HG03460 (cell line): ENCODE measurements around the gene IL20.

Experiments
- ATAC-seq: cut with Tn5 transposase; IDR thresholded peaks from one replicate; pipeline ENCODE4 v1.9.1; 2021; ENCODE audit not compliant: unreplicated experiment

The IL20 gene

DNA sequence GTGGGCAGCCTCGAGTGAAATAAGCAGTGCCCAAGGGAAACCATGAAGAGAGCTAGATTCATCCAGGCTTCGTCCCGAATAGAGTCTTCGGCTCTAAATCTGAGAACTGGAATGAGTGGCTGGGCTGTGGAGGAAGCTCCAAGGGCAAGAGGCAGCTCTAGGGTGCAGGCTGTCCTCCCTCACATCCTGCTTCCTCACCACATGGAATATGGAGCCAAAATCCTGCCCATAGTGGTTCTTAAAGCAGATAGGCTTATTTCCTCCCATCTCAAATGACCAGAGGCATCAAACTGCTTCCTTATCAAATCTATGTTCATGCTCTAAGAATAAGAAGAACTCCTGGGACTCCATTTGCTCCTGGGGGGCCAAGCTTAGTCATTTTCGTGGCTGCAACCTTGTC lies 34.3 kb downstream of the IL20 start:
- no peak for ATAC-seq

DNA sequence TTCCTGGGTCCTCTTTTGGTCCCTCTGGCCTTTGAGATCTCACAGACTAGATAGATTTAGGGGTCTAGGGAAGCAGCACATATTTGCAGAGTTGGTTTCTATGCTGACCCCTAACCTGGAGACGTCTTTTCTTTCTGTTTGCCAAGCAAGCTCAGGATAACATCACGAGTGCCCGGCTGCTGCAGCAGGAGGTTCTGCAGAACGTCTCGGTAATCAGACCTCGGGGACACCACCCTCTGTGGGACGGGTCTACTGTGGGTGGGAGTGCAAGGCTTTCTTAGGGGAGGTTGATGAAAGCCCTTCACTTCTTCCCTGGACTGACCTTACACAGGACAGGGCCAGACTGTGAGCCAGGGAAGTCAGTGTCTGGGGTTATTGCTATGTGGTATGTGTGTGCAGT lies 34.7 kb downstream of the IL20 start:
- no peak for ATAC-seq

DNA sequence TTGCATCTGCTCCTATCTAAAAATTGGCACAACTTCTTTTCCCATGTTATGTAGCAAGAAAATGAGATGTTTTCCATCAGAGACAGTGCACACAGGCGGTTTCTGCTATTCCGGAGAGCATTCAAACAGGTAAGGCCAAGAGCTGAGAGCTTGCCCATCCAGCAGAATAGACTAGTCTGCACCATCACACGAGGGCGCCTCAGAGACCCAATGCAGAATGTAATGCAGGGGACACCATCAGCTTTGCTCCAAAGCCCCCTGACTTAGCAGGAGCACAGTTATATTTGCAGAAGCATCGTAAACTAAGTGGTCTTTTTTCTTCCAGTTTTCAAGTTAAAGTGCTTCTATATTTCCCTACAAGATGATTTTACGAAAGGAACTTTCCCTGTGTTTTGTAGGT lies 36.5 kb downstream of the IL20 start:
- no peak for ATAC-seq

DNA sequence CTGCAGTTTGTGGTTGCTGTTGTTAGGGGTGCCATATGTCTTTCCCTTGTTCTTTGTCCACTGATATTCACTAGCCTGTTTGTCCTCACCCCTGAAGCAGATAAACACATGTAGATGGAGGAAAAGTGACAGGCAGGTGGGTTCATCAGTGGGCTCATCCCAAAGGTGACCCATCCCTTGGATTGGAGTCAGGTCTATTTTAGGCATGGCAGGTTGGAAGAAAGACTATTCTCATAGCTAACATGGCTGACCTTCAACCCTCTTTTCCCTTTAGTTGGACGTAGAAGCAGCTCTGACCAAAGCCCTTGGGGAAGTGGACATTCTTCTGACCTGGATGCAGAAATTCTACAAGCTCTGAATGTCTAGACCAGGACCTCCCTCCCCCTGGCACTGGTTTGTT lies 37.3 kb downstream of the IL20 start:
- ATAC-seq = no peak

DNA sequence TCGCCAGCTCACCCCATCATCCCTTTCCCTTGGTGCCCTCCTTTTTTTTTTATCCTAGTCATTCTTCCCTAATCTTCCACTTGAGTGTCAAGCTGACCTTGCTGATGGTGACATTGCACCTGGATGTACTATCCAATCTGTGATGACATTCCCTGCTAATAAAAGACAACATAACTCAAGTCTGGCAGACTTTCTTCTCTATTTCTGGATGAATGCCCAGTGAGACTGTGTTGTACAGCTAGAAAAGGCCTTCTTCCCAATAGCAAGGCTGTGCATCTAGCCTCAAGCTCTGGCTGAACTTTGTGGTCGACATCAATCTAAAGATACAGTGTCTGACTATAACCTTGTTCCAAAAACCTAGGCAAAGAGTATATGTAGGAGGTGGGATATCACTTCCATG lies 38.3 kb downstream of the IL20 start:
- no peak for ATAC-seq

DNA sequence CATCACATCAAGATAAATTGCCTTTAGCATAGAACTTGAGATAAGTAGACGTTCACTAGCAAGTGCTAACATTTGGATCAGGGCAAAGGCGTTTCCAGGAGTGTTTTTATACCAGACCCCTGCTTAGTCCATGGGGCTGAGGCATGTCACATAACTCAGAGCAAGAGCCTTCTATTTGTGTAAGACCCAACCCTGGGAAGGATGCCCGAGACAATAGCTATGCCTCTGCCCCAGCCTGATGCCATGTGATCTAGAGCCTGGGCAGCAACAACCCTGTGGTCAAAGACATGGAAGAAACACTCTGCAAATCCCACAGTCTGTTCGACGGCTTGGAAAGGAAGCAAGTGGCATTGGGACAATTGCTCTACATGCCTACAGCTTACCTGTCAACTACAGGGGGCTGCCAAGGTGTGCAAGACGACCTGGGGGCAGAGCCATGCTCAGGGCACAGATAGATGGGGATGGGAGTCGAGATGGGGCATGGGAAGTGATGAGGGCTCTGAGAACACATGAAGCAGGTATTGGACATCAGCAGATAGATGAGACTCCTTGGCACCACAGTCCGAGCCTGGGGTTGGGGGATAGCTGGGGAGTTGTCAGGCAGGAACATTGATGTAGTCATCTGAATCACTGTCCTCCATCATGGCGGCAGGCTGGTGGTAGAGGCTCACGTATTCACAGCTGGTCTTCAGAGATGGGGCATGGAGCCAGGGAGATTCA lies 39.2 kb downstream of the IL20 start:
- ATAC-seq = no peak

DNA sequence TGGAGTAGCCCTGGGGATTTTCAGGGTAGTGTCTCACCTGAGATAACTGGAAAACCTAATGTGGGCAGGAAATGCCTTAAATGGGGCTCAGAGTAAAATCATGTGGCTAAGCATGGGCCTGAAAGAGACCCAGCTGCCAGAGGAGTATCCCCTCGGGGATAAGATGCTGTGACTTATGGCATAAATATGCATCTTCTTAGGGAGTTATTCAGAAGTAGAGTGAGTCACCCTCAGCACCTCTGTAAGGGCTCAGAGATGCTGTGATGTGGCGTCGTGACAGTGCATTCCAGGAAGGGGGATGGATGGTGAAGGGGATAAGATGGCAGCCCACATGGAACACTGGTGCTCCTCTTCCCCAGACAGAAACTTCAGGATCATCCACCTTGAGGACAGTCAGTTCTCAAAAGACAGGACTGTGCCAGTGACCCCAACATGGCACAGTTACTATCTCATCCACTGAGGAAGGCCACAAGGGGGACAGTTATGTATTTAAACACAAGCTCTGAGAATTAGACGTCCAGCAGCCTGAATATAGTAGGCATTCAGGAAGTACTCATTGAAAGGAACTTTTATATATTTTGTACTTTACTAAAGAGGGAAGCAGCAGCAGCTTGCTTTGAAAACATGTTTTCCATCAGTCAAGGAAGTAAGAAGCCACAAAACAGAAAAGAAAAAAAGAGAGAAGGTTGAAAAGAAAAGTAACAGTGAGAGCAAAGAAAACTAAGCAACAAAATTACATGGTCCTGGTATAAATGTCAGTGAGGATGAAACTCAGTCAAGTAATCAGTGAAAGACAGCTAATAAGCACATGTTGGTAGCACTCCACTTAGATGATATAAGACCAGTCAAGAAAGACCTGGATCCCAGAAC lies 40.1 kb downstream of the IL20 start:
- peak; percentile 74 for ATAC-seq

DNA sequence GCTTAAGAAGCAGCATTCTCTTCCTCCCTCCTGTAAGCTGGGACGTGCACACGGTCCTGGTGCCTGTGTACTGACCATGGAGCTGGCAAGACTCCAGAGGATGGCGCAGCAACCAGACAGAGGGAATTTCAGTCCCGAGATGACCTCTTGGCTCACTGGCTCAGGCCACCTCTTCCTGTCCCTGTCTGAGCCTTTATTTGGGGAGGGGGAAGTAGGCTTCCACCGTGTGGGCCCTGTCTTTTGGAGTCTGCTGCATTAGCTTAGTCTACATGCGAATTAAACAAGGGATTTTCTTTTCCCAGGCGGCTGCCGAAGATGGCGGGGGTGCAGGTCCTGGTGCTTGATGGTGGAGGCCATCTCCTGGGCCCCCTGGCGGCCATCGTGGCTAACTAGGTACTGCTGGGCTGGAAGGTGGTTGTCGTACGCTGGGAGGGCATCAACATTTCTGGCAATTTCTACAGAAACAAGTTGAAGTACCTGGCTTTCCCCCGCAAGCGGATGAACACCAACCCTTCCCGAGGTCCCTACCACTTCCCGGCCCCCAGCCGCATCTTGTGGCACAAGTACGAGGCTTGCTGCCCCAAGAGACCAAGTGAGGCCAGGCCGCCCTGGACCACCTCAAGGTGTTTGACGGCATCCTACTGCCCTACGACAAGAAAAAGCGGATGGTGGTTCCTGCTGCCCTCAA lies 42.0 kb downstream of the IL20 start:
- no peak for ATAC-seq

DNA sequence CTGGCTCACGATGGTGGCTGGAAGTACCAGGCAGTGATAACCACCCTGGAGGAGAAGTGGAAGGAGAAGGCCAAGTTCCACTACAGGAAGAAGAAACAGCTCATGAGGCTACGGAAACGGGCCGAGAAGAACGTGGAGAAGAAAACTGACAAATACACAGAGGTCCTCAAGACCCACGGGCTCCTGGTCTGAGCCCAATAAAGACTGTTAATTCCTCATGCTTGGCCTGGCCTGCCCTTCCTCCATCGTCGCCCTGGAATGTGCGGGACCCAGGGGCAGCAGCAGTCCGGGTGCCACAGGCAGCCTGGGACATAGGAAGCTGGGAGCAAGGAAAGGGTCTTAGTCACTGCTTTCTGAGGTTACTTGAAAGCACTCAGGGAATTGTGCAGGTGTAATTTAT lies 42.6 kb downstream of the IL20 start:
- ATAC-seq = no peak

DNA sequence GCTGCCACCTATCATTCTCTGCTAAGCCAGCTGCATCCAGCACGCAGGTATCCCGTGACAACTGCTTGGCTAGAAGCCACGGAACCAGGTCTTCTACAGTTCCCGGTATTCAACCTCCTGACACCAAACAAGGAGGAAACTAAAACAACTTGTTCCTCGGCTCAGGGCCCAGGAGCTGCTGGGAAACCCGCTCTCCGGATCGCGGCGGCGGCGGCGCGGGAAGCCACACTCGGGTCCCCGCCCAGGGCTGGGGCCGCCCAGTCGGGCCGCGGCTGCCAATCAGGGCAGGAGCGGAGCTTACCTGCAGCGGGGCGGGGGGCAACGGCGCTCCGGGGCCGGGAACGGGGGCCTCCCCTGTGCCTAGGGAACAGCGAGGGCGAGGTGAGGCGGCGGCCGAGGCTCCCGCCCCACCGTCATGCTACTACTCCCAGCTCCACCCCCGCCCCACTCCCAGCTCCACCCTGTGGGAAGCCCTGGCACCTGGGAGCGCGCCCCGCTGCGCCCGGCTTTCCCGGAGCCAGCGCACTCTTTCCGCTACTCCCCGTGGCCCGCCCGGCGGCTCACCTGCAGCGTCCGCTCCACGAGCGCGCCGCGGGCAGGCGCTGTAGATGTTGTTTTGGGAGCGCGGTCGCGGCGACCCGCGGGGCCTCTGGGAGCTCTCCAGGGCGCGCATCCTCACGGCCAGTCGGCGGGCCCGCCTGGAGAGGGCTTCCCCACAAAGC lies 43.9 kb downstream of the IL20 start:
- no peak for ATAC-seq

DNA sequence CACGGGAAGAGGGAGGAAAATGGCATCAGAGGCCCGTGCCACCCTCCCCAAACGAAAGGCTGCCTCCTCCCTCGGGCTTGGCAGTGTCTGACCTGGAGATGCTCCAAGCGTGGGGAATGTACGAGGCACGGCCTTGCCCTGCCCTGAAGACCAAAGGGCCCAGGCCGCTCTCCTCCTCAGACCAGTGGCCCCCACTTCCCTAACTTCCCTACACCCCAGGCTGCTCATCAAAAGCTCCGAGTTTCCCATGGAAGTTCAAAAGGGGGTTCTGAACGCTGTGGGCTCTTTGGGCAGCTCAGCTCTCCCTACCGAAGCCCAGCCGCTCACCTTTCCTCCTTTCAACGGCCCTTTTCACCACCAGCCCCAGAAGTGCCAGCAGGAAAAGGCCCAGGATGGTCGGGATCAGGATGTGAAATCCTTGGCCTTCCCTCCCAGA lies 44.5 kb downstream of the IL20 start:
- no peak for ATAC-seq

DNA sequence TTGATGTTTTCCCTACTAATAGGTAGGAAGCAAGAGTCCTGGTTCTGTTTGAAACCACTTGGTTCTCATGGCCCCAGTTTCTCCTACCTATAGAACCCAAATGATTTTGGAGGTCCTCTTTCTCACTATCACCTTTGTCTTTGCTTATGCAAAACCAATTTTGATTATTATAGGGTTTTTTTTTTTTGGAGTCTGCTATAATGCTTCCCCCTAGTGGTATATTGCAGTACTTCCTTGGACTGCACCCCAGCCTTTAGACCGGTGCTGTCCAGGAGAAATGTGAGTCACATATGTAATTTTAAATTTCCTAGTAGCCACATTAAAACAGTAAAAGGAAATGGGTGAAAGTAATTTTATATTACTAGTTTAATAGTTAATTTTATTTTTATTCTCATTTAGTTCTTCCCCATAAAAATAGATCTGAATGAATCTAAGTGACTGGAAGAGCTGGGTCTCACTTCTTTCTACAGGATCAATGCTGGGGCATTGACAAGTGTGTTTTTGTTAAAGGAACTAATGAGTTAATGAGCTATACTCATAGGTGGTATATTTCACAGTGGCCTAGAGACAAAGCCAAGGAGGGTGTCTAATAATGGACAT lies 45.7 kb downstream of the IL20 start:
- ATAC-seq = no peak

DNA sequence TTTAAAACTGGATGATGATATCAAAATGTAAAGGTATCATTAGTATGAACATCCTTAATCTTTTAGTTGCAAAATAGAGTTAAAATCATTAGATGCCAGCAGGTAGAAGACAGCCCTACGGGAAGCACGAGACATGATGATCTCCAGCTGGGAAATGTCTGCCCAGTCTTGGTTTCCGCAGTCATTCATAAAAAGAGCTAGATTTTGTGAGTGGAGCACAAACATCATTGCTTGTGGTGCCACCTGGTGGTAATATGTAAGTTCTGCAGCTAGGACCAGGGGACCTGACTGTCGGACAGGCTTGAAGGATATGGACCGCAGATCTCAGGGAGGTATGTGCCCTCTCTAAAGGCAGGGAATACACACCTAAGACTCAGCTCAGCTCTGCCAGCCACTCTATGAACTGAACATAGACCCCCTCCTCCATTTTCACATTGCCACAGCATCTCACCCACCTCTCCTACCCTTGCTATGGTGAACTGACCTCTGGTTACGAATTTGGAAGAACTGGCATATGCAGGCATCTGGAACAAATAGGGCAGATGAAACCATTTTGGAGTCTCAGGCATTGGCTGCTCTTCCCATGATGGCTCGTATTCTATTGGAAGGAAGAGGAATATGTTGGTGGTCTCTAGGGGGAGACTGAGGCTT lies 47.1 kb downstream of the IL20 start:
- no peak for ATAC-seq

DNA sequence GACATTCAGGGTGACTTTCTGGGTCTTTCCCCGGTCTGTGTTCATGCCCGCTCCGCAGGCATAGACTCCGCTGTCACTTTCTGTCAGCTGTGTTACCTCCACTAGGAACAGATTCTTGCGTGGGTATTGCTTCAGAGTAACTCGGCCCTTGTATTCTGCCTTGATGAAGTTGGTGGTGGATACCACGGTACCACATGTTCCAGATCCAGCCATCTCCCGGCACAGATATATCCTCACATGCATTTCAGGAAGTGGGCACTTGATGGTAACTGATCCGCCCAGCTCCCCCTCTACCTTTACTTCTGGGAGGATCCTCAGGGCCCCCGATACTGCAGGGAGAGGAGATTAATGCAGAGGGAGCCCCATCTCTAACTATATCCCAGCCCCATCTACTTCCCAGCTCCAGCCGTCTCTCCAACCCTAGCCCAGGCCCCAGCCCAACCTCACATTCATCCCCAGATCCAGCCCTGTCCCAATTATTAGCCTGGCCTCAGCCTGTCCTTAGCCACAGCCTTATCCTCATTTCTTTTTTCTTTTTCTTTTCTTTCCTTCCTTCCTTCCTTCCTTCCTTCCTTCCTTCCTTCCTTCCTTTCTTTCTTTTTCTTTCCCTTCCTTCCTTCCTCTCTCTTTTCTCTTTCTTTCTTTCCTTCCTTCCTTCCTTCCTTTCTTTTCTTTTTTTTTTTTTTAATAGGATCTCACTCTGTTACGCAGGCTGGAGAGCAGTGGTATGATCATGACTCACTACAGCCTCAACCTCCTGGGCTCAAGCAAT lies 48.5 kb downstream of the IL20 start:
- ATAC-seq = no peak

DNA sequence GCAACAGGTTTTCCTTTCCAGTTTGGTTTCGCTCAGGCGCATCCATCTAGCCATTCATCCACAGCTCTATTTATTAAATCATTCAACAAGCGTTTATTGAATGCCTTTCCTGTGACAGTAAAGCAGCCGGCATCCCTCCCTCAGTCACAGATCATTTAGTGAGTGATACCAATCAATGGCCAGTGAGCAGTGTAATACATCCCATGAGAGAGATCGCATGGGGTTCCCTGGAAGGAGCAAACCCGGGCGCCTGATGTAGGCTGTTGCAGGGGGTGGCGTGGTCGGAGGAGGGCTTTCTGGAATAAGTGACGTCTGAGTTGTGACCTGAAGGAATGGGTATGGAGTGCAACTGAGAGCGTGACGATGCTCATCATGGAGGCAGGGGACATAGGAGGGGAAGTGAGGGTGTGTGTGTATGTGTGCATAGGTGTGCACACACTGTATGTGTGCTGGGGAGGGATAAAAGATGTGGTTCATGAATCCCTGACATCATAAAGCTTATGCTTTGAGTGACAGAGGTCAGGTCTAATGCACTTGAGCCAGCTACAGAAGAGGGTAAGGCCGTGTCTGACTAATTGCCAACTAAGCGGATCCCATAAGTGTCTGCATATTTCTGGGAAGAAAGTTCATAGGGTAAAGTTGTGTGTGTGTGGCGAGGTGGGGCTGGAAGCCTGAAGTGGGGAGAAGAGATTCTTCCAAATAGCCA lies 49.8 kb downstream of the IL20 start:
- no peak for ATAC-seq

DNA sequence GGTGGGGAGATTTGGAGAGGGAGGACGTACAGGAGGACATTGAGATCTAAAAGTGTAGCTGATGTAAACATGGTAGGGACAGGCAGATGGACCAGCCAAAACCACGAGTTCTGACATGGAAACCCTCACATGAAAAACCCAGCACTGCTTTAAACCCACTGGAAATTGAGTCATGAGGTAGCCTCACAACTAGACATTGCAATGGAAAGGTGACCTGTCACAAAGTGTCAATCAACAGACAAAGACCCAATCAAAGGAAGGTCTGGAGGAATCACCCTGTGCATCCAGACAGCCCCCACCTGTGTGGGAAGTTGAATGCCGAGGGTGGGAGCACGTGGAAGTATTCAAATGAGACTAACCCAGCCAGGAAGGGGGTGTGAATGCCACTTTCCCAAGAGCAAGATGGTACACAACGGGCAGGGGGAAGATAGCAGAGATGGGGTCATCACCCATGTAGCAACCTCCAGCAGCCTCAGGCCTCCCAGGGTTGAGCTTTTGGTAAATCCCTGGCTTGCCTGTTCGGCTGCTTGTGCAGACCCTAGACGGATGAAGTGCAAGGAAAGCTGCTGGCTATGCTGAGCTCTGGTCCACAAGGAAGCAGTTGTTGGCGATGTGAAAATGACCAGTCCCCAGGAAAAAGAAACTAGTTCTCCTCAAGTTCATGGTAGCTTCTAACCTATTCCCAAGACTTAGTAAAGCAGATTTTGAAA lies 50.7 kb downstream of the IL20 start:
- ATAC-seq = no peak

DNA sequence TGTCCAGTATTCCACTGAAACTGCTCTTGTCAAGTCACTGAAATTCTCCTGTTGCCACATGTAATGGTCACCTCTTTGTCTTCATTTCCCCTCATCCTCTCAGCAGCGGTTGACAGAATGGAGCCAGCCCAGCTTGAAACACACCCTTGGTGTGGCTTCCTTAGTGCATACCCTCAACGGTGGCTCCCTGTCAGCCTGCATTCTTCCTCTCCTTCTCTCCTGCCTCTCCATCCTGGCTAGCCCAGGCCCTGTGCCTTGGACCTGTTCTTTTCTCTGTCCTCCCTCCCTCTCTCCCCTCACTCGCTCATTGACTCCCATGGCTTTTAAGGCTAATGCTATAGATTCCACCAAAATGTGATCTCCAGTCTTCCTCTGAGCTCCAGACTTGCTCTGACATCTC lies 52.7 kb downstream of the IL20 start:
- no peak for ATAC-seq
